ENCODE data around the gene TTI1. TPM values are rescaled to one million over a fixed set of nuclear protein-coding genes. Genes with fewer than 3 reads are reported as not detected.

The TTI1 gene
- total RNA-seq, 1 experiment from 2014 or later: 26.9 TPM

DNA sequence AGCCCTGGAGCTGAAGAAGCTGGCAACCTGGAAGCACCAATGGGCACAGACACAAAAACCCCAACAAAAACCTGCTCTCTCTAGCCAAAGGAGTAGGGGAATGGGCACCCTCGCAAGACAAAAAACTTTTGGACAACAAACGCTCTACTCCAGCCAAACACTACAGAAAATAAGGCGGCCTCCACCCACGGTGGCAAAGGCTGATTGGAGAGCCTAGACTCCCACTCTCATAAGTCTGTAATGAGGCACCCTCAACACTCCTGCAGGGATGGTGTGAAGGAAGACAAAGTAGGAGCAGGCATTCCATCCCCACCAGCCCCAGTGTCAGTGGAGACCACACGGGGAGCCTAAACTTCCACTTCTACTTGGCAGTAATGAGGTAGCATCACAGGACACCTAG is 8.8 kb downstream of the TTI1 start:
- no peak for TF ChIP-seq YY1 (IDR thresholded peaks at IDR 0.05; ENCODE audit: extremely low read depth, insufficient replicate concordance, low read depth, low read length)
- TF ChIP-seq EZH2phosphoT487 (IDR thresholded peaks at IDR 0.05; ENCODE audit: borderline replicate concordance): no peak
- Histone ChIP-seq H3K9ac (ENCODE audit: low read length) (no peak overlapping the region), H3K36me3 (ENCODE audit: control insufficient read depth in 1 of 2, insufficient read depth in 2 of 2, low read length in 2 of 2) (peaks cover 0 to 5% of the 10 kb centered on the region in 2 experiments; a peak in 2 of 4 replicates), H4K20me1 (ENCODE audit: insufficient read depth) (peaks cover 12% of the 10 kb centered on the region; the same call in 1 of the 2 replicates), H3K9me3 (ENCODE audit: control insufficient read depth in 1 of 2, insufficient read depth in 1 of 2, low read depth in 1 of 2, low read length in 2 of 2) (peaks cover 0 to 3% of the 10 kb centered on the region in 2 experiments; a peak in 1 of 4 replicates), H2AFZ (ENCODE audit: low read depth, low read length, poor library complexity, severe bottlenecking) (no peak overlapping the region), H3K79me2 (ENCODE audit: insufficient read depth, low read length) (peaks cover 99% of the 10 kb centered on the region), H3K27ac (ENCODE audit: low read depth, low read length) (no peak overlapping the region), H3K4me1 (ENCODE audit: control insufficient read depth in 1 of 2, insufficient read depth in 2 of 2, low read length in 2 of 2) (no peaks in the 10 kb centered on the region), H3K4me2 (ENCODE audit: low read length) (no peak overlapping the region), H3K27me3 (ENCODE audit: insufficient read depth, low read length) (no peaks in the 10 kb centered on the region), H3K4me3 (replicated peaks in 1 of 2; ENCODE audit: low read depth in 1 of 2, low read length in 2 of 2) (no peak overlapping the region), H3K9me2 (ENCODE audit: insufficient read depth) (no peaks in the 10 kb centered on the region)
- ChIA-PET CTCF (no interaction called here), RAD21 (ENCODE audit: low non-redundant PET in 1 of 2, low total read pairs in 2 of 2, uncharacterized antibody in 2 of 2, unreplicated experiment in 2 of 2) (no interaction called here), POLR2A (no interaction called here)
- ATAC-seq (no peak), DNase-seq (ENCODE audit: low read depth, low spot score) (no peak)
- intact Hi-C loops (cut with micrococcal nuclease): no loop called here
- BruUV-seq (replicated peaks): no TSS peak

DNA sequence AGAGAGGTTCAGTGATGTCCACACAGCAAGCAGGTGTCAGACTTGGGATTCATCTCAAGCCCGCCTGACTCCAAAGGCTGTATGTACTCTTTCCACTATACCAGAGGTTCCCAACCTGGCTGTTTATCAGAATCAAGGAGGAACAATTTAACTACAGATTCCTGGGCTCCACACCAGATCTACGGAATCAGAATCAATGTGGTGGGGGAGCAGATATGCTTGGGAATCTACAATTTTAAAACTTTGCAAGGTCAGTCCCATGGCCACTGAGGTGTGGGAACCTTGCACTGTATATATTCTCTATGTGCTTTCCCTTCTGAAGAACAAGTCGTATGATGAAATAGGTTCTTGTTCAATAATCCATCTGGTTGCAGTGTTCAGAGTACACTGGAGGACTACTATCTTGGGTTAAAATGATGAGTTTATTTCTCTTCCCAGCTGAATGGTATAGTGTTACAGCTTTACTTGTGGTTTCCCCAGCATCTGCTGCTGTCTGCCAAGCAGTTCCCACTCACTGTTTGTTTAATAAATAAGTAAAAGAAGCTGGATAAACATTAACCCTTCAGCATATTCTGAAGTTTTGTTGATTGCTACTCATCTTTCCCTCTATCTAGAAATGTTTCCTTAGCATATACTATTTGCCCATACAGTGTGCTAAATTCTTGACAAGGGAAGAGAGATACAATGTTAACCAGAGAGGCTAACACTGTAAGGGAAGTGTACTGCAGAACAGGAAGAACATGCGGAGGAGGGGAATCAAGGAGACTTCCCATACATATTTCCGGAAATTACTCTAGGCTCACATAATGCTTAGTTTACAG is 9.9 kb downstream of the TTI1 start:
- no peaks in the 10 kb centered on the region for H3K27me3 ChIP-seq (ENCODE audit: insufficient read depth, low read length)
- DNase-seq (ENCODE audit: low read depth, low spot score) (no peak), ATAC-seq (no peak)
- TF ChIP-seq RAD21 (IDR thresholded peaks at IDR 0.05; ENCODE audit: low read depth) (no peak), YY1 (IDR thresholded peaks at IDR 0.05; ENCODE audit: extremely low read depth, insufficient replicate concordance, low read depth, low read length) (no peak)
- RAD21 ChIA-PET (ENCODE audit: low non-redundant PET in 1 of 2, low total read pairs in 2 of 2, uncharacterized antibody in 2 of 2, unreplicated experiment in 2 of 2): no interaction called here
- CTCF ChIA-PET: no interaction called here
- no peaks in the 10 kb centered on the region for H3K4me1 ChIP-seq (ENCODE audit: control insufficient read depth in 1 of 2, insufficient read depth in 2 of 2, low read length in 2 of 2)
- no TSS peak for BruUV-seq (replicated peaks)
- peaks cover 1 to 12% of the 10 kb centered on the region in 2 experiments; a peak in 2 of 4 replicates for H3K9me3 ChIP-seq (ENCODE audit: control insufficient read depth in 1 of 2, insufficient read depth in 1 of 2, low read depth in 1 of 2, low read length in 2 of 2)
- POLR2A ChIA-PET: no interaction called here
- H3K9ac ChIP-seq (ENCODE audit: low read length): no peak overlapping the region
- no peak overlapping the region for H2AFZ ChIP-seq (ENCODE audit: low read depth, low read length, poor library complexity, severe bottlenecking)
- no peak overlapping the region for H3K4me2 ChIP-seq (ENCODE audit: low read length)
- peaks cover 99% of the 10 kb centered on the region for H3K79me2 ChIP-seq (ENCODE audit: insufficient read depth, low read length)
- peaks cover 12% of the 10 kb centered on the region; the same call in 1 of the 2 replicates for H4K20me1 ChIP-seq (ENCODE audit: insufficient read depth)
- no peak overlapping the region for H3K27ac ChIP-seq (ENCODE audit: low read depth, low read length)
- H3K36me3 ChIP-seq (ENCODE audit: control insufficient read depth in 1 of 2, insufficient read depth in 2 of 2, low read length in 2 of 2): peaks cover 0 to 16% of the 10 kb centered on the region in 2 experiments; a peak in 3 of 4 replicates
- no peak overlapping the region for H3K4me3 ChIP-seq (replicated peaks in 1 of 2; ENCODE audit: low read depth in 1 of 2, low read length in 2 of 2)
- intact Hi-C loops (cut with micrococcal nuclease): no loop called here
- H3K9me2 ChIP-seq (ENCODE audit: insufficient read depth): no peaks in the 10 kb centered on the region
